Lung (tissue), 12 donors: ENCODE data around the gene CA5A. TPM values are rescaled to one million over a fixed set of nuclear protein-coding genes. Genes with fewer than 3 reads are reported as not detected.
A peak's percentile ranks its signal among the peaks of the same experiment; 100 is the strongest.

ENCODE experiments used
- ATAC-seq: fragments of 200-7000 bp; cut with Tn5 transposase; one replicate; pipeline ENCODE4 v1.9.1; 2020; ENCODE audit warnings: moderate number of reproducible peaks; ENCODE audit not compliant: insufficient read depth, low FRiP score
- DNase-seq, 3 donors: peaks; one replicate each; pipeline ENCODE4 v3.0.0-alpha.2; 2013 to 2017
- H3K27ac ChIP-seq, 2 donors: one replicate each; pipeline ENCODE4 v1.5.1; 2013; ENCODE audit warnings: mild to moderate bottlenecking in 2 of 2, moderate library complexity in 2 of 2, control low read depth in 1 of 2, inconsistent platforms in 1 of 2, low read depth in 1 of 2, low read length in 1 of 2
- H3K27me3 ChIP-seq, 3 donors: one replicate each; pipeline ENCODE4 v1.5.1; 2013; ENCODE audit warnings: low read length in 2 of 3; ENCODE audit not compliant: control insufficient read depth in 3 of 3, insufficient read depth in 3 of 3
- H3K36me3 ChIP-seq, 4 donors: one replicate each; pipeline ENCODE4 v1.5.1; 2013; ENCODE audit warnings: low read length in 4 of 4, mild to moderate bottlenecking in 1 of 4, moderate library complexity in 1 of 4; ENCODE audit not compliant: control insufficient read depth in 4 of 4, insufficient read depth in 4 of 4
- H3K4me1 ChIP-seq, 5 donors: one replicate each; pipeline ENCODE4 v1.5.1; 2013; ENCODE audit warnings: low read length in 5 of 5, mild to moderate bottlenecking in 2 of 5, moderate library complexity in 1 of 5; ENCODE audit not compliant: control insufficient read depth in 5 of 5, insufficient read depth in 5 of 5
- H3K4me3 ChIP-seq: one replicate; pipeline ENCODE4 v1.5.1; 2013; ENCODE audit warnings: mild to moderate bottlenecking, control low read depth, moderate library complexity
- H3K9ac ChIP-seq, 2 donors: one replicate each; pipeline ENCODE4 v1.5.1; 2013; ENCODE audit warnings: low read length in 2 of 2, control low read depth in 1 of 2; ENCODE audit not compliant: insufficient read depth in 1 of 2
- H3K9me3 ChIP-seq, 4 donors: one replicate each; pipeline ENCODE4 v1.5.1; 2013; ENCODE audit warnings: low read length in 3 of 4, mild to moderate bottlenecking in 1 of 4, moderate library complexity in 1 of 4; ENCODE audit not compliant: control insufficient read depth in 4 of 4, insufficient read depth in 3 of 4
- CTCF ChIP-seq: IDR thresholded peaks from 2 replicates; pipeline ENCODE4 v1.5.1; 2012; ENCODE audit warnings: mild to moderate bottlenecking; ENCODE audit errors: control extremely low read depth, extremely low read depth
- WGBS, 2 donors: extraction: QIAGEN DNeasy Blood & Tissue Kit; methylation state at CpG; one replicate each; pipeline ENCODE4 v1.1.7; 2013; 5-methylcytosine and 5-hydroxymethylcytosine counted together
- polyA plus RNA-seq, 2 donors: library from polyadenylated mRNA; stranded (reverse); fragments of 200-250 nt; gene quantifications; one replicate each; pipeline ENCODE4 v1.2.1, GENCODE V29; 2013
- total RNA-seq, 2 donors: library from RNA; depleted of rRNA in 1 of 2; stranded (reverse); fragments of >200 nt in 1 of 2; gene quantifications; one replicate each; pipeline ENCODE4 v1.2.1, GENCODE V29; 2014 to 2021
- donor health status: control.
- donor health status: control.
- donor health status: Bipolar disorder and iron deficiency.
- donor health status: healthy.
- donor health status: DM: yes; HTN: yes; CAD: no.

The CA5A gene
- total and polyA plus RNA-seq, 4 donors = 0.03 to 0.63 (median 0.14) TPM; not detected in 1

- Histone ChIP-seq H3K27me3 (no peaks in the 10 kb centered on the region), H3K36me3 (peaks cover 0 to 10% (median 7%) of the 10 kb centered on the region in 4 donors), H3K9ac (peak overlapping the region in 1 of 2 donors; percentile 57), H3K9me3 (no peaks in the 10 kb centered on the region), H3K4me3 (no peak overlapping the region), H3K4me1 (peaks cover 7 to 50% (median 26%) of the 10 kb centered on the region in 5 donors), H3K27ac (no peak overlapping the region)
- ATAC-seq (no peak), DNase-seq (no peak)
- WGBS, 2 donors = 93% methylated on average over 34 of the region's 34 CpGs
- TF ChIP-seq CTCF = no peak
Observed at GRCh38 chr16:87957296-87958094, 21.2 kb upstream of the CA5A start.

- H3K27me3 ChIP-seq = no peaks in the 10 kb centered on the region
- peaks cover 0 to 10% (median 7%) of the 10 kb centered on the region in 4 donors for H3K36me3 ChIP-seq
- H3K9ac ChIP-seq = peak overlapping the region; percentile 57 to 69
- peak; percentile 65 to 82 (median 75) for DNase-seq
- WGBS, 2 donors = 18 to 39% methylated on average over 30 of the region's 30 CpGs
- H3K4me1 ChIP-seq = peaks cover 7 to 55% (median 28%) of the 10 kb centered on the region in 5 donors
- TF ChIP-seq CTCF = no peak
- H3K9me3 ChIP-seq = no peaks in the 10 kb centered on the region
- H3K27ac ChIP-seq = peak overlapping the region in 1 of 2 donors; percentile 37
- H3K4me3 ChIP-seq = no peak overlapping the region
- ATAC-seq = no peak
Observed at GRCh38 chr16:87956365-87957231, 20.3 kb upstream of the CA5A start.

- Histone ChIP-seq H3K4me3 (no peak overlapping the region), H3K9ac (peak overlapping the region; percentile 40 to 57), H3K36me3 (peaks cover 0 to 10% (median 7%) of the 10 kb centered on the region in 4 donors), H3K27me3 (no peaks in the 10 kb centered on the region), H3K27ac (peak overlapping the region in 1 of 2 donors; percentile 49), H3K4me1 (peaks cover 7 to 50% (median 27%) of the 10 kb centered on the region in 5 donors), H3K9me3 (no peaks in the 10 kb centered on the region)
- DNase-seq (no peak), ATAC-seq (no peak)
- 21 to 55% methylated on average over 3 of the region's 3 CpGs for WGBS, 2 donors
- no peak for TF ChIP-seq CTCF
Observed at GRCh38 chr16:87956098-87956364, 19.7 kb upstream of the CA5A start.
